H9 (cell line): Measurements from ENCODE around the gene COA8. TPM values are rescaled to one million over a fixed set of nuclear protein-coding genes. Genes with fewer than 3 reads are reported as not detected.
A peak's percentile ranks its signal among the peaks of the same experiment; 100 is the strongest.

Experiments used
- DNase-seq: peaks from one replicate; pipeline ENCODE4 v3.0.0-alpha.2; 2017
- H2AFZ ChIP-seq: one replicate; pipeline ENCODE4 v1.6.1; 2013; ENCODE audit warnings: mild to moderate bottlenecking, low read length, control low read depth, moderate library complexity
- H2AK5ac ChIP-seq: 2 replicates; pipeline ENCODE4 v1.6.1; 2013; ENCODE audit warnings: low read length, control low read depth, mixed read lengths; ENCODE audit not compliant: insufficient read length
- H2BK120ac ChIP-seq: one replicate; pipeline ENCODE4 v1.6.1; 2013; ENCODE audit warnings: low read depth, mild to moderate bottlenecking, low read length, control low read depth, inconsistent platforms; ENCODE audit not compliant: poor library complexity, severe bottlenecking
- H2BK12ac ChIP-seq: 2 replicates; pipeline ENCODE4 v1.6.1; 2013; ENCODE audit warnings: low read length, control low read depth, mixed read lengths, low read depth; ENCODE audit not compliant: insufficient read length
- H2BK15ac ChIP-seq: 2 replicates; pipeline ENCODE4 v1.6.1; 2013; ENCODE audit warnings: low read depth, low read length, control low read depth
- H2BK20ac ChIP-seq: one replicate; pipeline ENCODE4 v1.6.1; 2013; ENCODE audit warnings: low read depth, mild to moderate bottlenecking, low read length, control low read depth, inconsistent platforms; ENCODE audit not compliant: poor library complexity, severe bottlenecking
- H2BK5ac ChIP-seq: 2 replicates; pipeline ENCODE4 v1.6.1; 2013; ENCODE audit warnings: low read length, control low read depth, mixed read lengths; ENCODE audit not compliant: insufficient read length
- H3K14ac ChIP-seq: 2 replicates; pipeline ENCODE4 v1.6.1; 2013; ENCODE audit warnings: low read length, control low read depth; ENCODE audit not compliant: insufficient read depth
- H3K18ac ChIP-seq: 2 replicates; pipeline ENCODE4 v1.6.1; 2013; ENCODE audit warnings: low read depth, mild to moderate bottlenecking, mixed read lengths, low read length, control low read depth; ENCODE audit not compliant: insufficient read length
- H3K23ac ChIP-seq: 2 replicates; pipeline ENCODE4 v1.6.1; 2013; ENCODE audit warnings: low read length, control low read depth, mixed read lengths, low read depth; ENCODE audit not compliant: insufficient read length
- H3K23me2 ChIP-seq: 2 replicates; pipeline ENCODE4 v1.6.1; 2013; ENCODE audit warnings: low read depth, mild to moderate bottlenecking, mixed read lengths, low read length, control low read depth; ENCODE audit not compliant: insufficient read length, poor library complexity, severe bottlenecking
- H3K27ac ChIP-seq: 2 replicates; pipeline ENCODE4 v1.5.1; 2013; ENCODE audit warnings: low read length, control low read depth, mixed read lengths, low read depth; ENCODE audit not compliant: insufficient read length
- H3K27me3 ChIP-seq: 2 replicates; pipeline ENCODE4 v1.6.1; 2013; ENCODE audit warnings: low read length, control low read depth, inconsistent platforms; ENCODE audit not compliant: insufficient read depth
- H3K4ac ChIP-seq: 2 replicates; pipeline ENCODE4 v1.6.1; 2013; ENCODE audit warnings: low read depth, mild to moderate bottlenecking, control low read depth, inconsistent platforms, low read length, moderate library complexity
- H3K4me1 ChIP-seq: 2 replicates; pipeline ENCODE4 v1.6.1; 2013; ENCODE audit warnings: low read length, control low read depth, inconsistent platforms; ENCODE audit not compliant: insufficient read depth
- H3K4me2 ChIP-seq: 2 replicates; pipeline ENCODE4 v1.6.1; 2013; ENCODE audit warnings: low read length, control low read depth, mixed read lengths; ENCODE audit not compliant: insufficient read length, insufficient read depth
- H3K56ac ChIP-seq: 2 replicates; pipeline ENCODE4 v1.6.1; 2013; ENCODE audit warnings: low read depth, mild to moderate bottlenecking, mixed read lengths, low read length, control low read depth; ENCODE audit not compliant: insufficient read length
- H3K79me1 ChIP-seq: 2 replicates; pipeline ENCODE4 v1.6.1; 2013; ENCODE audit warnings: low read depth, mild to moderate bottlenecking, moderate library complexity, low read length, control low read depth, inconsistent platforms; ENCODE audit not compliant: insufficient read depth, poor library complexity, severe bottlenecking
- H3K79me2 ChIP-seq: 2 replicates; pipeline ENCODE4 v1.6.1; 2013; ENCODE audit warnings: low read length, control low read depth, inconsistent platforms; ENCODE audit not compliant: insufficient read depth
- H3K9ac ChIP-seq: 2 replicates; pipeline ENCODE4 v1.6.1; 2013; ENCODE audit warnings: low read length, control low read depth, mixed read lengths; ENCODE audit not compliant: insufficient read length; ENCODE audit errors: extremely low read depth
- H3K9me3 ChIP-seq: one replicate; pipeline ENCODE4 v1.6.1; 2013; ENCODE audit warnings: low read depth, low read length, inconsistent platforms; ENCODE audit not compliant: control insufficient read depth
- H3T11ph ChIP-seq: one replicate; pipeline ENCODE4 v1.6.1; 2013; ENCODE audit warnings: mild to moderate bottlenecking, low read length, control low read depth, inconsistent platforms
- H4K20me1 ChIP-seq: one replicate; pipeline ENCODE4 v1.6.1; 2013; ENCODE audit not compliant: control insufficient read depth, insufficient read length, insufficient read depth
- H4K5ac ChIP-seq: 2 replicates; pipeline ENCODE4 v1.6.1; 2013; ENCODE audit warnings: low read depth, mild to moderate bottlenecking, mixed read lengths, low read length, control low read depth; ENCODE audit not compliant: insufficient read length
- H4K8ac ChIP-seq: replicated peaks from 2 replicates; pipeline ENCODE4 v1.6.1; 2013; ENCODE audit warnings: low read length, control low read depth, mixed read lengths, low read depth; ENCODE audit not compliant: insufficient read length
- H4K91ac ChIP-seq: 2 replicates; pipeline ENCODE4 v1.6.1; 2013; ENCODE audit warnings: low read depth, mild to moderate bottlenecking, moderate library complexity, mixed read lengths, low read length, control low read depth; ENCODE audit not compliant: insufficient read length
- H3K27ac Mint-ChIP-seq, 3 experiments: 2 replicates in 2 of 3; 3 replicates in 1 of 3; pipeline ENCODE4 v1.8.0; 2020 to 2021; ENCODE audit warnings: mixed read lengths in 3 of 3, mild to moderate bottlenecking in 1 of 3, moderate library complexity in 1 of 3
- H3K27me3 Mint-ChIP-seq: 2 replicates; pipeline ENCODE4 v1.8.0; 2021; ENCODE audit warnings: low read depth, mild to moderate bottlenecking, moderate library complexity, mixed read lengths
- H3K36me3 Mint-ChIP-seq, 3 experiments: 2 replicates in 2 of 3; 3 replicates in 1 of 3; pipeline ENCODE4 v1.8.0; 2020 to 2021; ENCODE audit warnings: low read depth in 3 of 3, mixed read lengths in 3 of 3; ENCODE audit not compliant: insufficient read depth in 1 of 3
- H3K4me1 Mint-ChIP-seq, 2 experiments: 2 replicates each; pipeline ENCODE4 v1.8.0; 2020; ENCODE audit warnings: mixed read lengths in 2 of 2
- H3K4me3 Mint-ChIP-seq, 2 experiments: 2 replicates in 1 of 2; 3 replicates in 1 of 2; pipeline ENCODE4 v1.8.0; 2020 to 2021; ENCODE audit warnings: mild to moderate bottlenecking in 2 of 2, mixed read lengths in 2 of 2, moderate library complexity in 1 of 2
- H3K9me3 Mint-ChIP-seq, 2 experiments: 2 replicates in 1 of 2; 3 replicates in 1 of 2; pipeline ENCODE4 v1.8.0; 2020; ENCODE audit warnings: mild to moderate bottlenecking in 2 of 2, mixed read lengths in 2 of 2, moderate library complexity in 1 of 2
- WGBS: extraction: QIAGEN DNeasy Blood & Tissue Kit; methylation state at CpG from one replicate; pipeline ENCODE4 v1.1.7; 2013; ENCODE audit warnings: missing lambda C conversion rate, low lambda C conversion rate, mixed read lengths; ENCODE audit not compliant: insufficient read length; ENCODE audit errors: extremely low coverage; 5-methylcytosine and 5-hydroxymethylcytosine counted together
- total RNA-seq: library from RNA; stranded (reverse); gene quantifications from 2 replicates; pipeline ENCODE4 v1.2.1, GENCODE V29; 2021
- TF ChIP-seq, protein P1 (sequence below): fragments of 200-600 bp; sonication (generic); conservative IDR thresholded peaks from 3 replicates; pipeline ENCODE4 v1.8.0; 2021; ENCODE audit warnings: antibody characterized with exemption, mild to moderate bottlenecking

COA8 gene
- total RNA-seq, 1 experiment from 2014 or later: 45.5 TPM

DNA sequence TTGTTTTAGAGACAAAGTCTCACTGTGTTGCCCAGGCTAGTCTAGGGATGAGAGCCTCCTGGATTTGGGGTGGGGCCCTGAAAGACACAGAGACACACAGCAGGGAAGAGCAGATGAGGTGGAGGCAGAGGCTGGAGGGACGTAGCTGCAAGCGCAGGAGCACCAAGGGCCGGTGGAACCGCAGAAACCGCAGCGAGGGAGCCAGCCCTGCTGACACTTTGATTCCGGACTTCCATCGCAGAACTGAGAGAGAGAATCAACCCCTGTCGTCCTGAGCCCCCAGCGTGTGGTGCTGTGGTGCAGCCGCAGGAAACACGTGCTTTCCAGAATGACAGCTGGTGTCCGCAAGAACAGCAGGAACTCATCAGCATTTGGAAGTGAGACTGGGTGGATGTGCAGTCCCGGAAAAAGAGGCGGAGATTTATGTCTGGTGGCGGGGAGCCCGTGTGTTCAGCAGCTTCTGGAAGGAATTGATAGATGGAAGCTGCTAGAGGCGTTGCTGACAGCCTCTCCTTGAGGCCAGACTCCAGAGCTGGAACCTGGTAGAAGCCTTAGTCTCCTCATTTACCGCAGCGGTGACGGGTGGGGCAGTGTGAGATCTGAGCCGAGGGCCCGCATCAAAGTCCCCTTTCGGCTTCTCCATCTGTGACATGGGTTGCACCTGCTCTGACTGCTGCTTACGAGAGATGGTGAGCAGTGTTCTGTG lies 44.4 kb downstream of the COA8 start:
- no peak overlapping the region for H4K91ac ChIP-seq
- H3K56ac ChIP-seq: no peak overlapping the region
- H2BK120ac ChIP-seq: no peak overlapping the region
- no peak overlapping the region for H2BK20ac ChIP-seq
- no peaks in the 10 kb centered on the region for H3K79me2 ChIP-seq
- Mint-ChIP-seq H3K27ac (no peak overlapping the region), H3K9me3 (peaks cover 19 to 23% of the 10 kb centered on the region in 2 experiments), H3K27me3 (peaks cover 44% of the 10 kb centered on the region), H3K36me3 (peaks cover 9 to 11% (median 11%) of the 10 kb centered on the region in 3 experiments), H3K4me3 (peak overlapping the region in 1 of 2 experiments; percentile 64; a peak in 4 of 5 replicates), H3K4me1 (peaks cover 17% of the 10 kb centered on the region in 2 experiments)
- H2BK5ac ChIP-seq: no peak overlapping the region
- H2BK12ac ChIP-seq: no peak overlapping the region
- H3K9ac ChIP-seq: no peak overlapping the region
- no peak overlapping the region for H2AFZ ChIP-seq
- H2BK15ac ChIP-seq: no peak overlapping the region
- H3K4me2 ChIP-seq: no peak overlapping the region
- no CpG with 5 or more reads among the region's 25 CpGs for WGBS
- H3K4me1 ChIP-seq: no peaks in the 10 kb centered on the region
- DNase-seq: peak; percentile 55
- no peak overlapping the region for H3K14ac ChIP-seq
- H3K27ac ChIP-seq: no peak overlapping the region
- no peaks in the 10 kb centered on the region for H3K27me3 ChIP-seq
- no peak overlapping the region for H4K8ac ChIP-seq
- H3K18ac ChIP-seq: no peak overlapping the region
- no peak overlapping the region for H3T11ph ChIP-seq
- TF ChIP-seq, protein P1, sequence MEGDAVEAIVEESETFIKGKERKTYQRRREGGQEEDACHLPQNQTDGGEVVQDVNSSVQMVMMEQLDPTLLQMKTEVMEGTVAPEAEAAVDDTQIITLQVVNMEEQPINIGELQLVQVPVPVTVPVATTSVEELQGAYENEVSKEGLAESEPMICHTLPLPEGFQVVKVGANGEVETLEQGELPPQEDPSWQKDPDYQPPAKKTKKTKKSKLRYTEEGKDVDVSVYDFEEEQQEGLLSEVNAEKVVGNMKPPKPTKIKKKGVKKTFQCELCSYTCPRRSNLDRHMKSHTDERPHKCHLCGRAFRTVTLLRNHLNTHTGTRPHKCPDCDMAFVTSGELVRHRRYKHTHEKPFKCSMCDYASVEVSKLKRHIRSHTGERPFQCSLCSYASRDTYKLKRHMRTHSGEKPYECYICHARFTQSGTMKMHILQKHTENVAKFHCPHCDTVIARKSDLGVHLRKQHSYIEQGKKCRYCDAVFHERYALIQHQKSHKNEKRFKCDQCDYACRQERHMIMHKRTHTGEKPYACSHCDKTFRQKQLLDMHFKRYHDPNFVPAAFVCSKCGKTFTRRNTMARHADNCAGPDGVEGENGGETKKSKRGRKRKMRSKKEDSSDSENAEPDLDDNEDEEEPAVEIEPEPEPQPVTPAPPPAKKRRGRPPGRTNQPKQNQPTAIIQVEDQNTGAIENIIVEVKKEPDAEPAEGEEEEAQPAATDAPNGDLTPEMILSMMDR: peak; percentile 19; the same call in 1 of the 3 replicates
- H4K5ac ChIP-seq: no peak overlapping the region
- peaks cover 2% of the 10 kb centered on the region for H3K23me2 ChIP-seq
- no peak overlapping the region for H2AK5ac ChIP-seq
- no peaks in the 10 kb centered on the region for H4K20me1 ChIP-seq
- H3K9me3 ChIP-seq: peaks cover 8% of the 10 kb centered on the region
- H3K4ac ChIP-seq: no peak overlapping the region
- H3K79me1 ChIP-seq: no peaks in the 10 kb centered on the region
- no peak overlapping the region for H3K23ac ChIP-seq
